Parathyroid adenoma (tissue), 2 donors: Measurements from ENCODE around the gene PTPN7.

ENCODE experiments used
- H2AFZ ChIP-seq: fragments of 300-600 bp; sonication (generic); one replicate; pipeline ENCODE4 v1.7.0; 2017; ENCODE audit warnings: antibody characterized with exemption, mild to moderate bottlenecking
- H3K27ac ChIP-seq: fragments of 300-600 bp; sonication (generic); one replicate; pipeline ENCODE4 v1.7.0; 2017
- H3K27me3 ChIP-seq: fragments of 300-600 bp; sonication (generic); one replicate; pipeline ENCODE4 v1.7.0; 2017; ENCODE audit warnings: low read length; ENCODE audit not compliant: control insufficient read depth, insufficient read depth
- H3K36me3 ChIP-seq: fragments of 300-600 bp; sonication (generic); one replicate; pipeline ENCODE4 v1.7.0; 2017; ENCODE audit warnings: low read length; ENCODE audit not compliant: control insufficient read depth, insufficient read depth
- H3K4me1 ChIP-seq: fragments of 300-600 bp; sonication (generic); one replicate; pipeline ENCODE4 v1.7.0; 2017; ENCODE audit warnings: control low read depth
- H3K4me2 ChIP-seq: fragments of 300-600 bp; sonication (generic); one replicate; pipeline ENCODE4 v1.7.0; 2017; ENCODE audit warnings: low read length
- H3K4me3 ChIP-seq: fragments of 300-600 bp; sonication (generic); one replicate; pipeline ENCODE4 v1.7.0; 2017; ENCODE audit warnings: low read depth, low read length
- H3K79me2 ChIP-seq: fragments of 300-600 bp; sonication (generic); one replicate; pipeline ENCODE4 v1.7.0; 2017; ENCODE audit warnings: control low read depth
- H3K9ac ChIP-seq: fragments of 300-600 bp; sonication (generic); one replicate; pipeline ENCODE4 v1.7.0; 2017; ENCODE audit warnings: mild to moderate bottlenecking
- H3K9me3 ChIP-seq: fragments of 300-600 bp; sonication (generic); one replicate; pipeline ENCODE4 v1.7.0; 2017; ENCODE audit warnings: low read length; ENCODE audit not compliant: control insufficient read depth
- CTCF ChIP-seq: fragments of 300-600 bp; sonication (generic); IDR thresholded peaks from one replicate; pipeline ENCODE4 v1.7.0; 2017; ENCODE audit warnings: antibody characterized with exemption, mild to moderate bottlenecking
- donor health status: primary hyperparathyroidism.

The PTPN7 gene

GRCh38 chr1:202134645-202135172 lies 25.7 kb downstream of the PTPN7 start:
- TF ChIP-seq CTCF = no peak
- Histone ChIP-seq H3K9ac (no peak overlapping the region), H3K79me2 (no peaks in the 10 kb centered on the region), H3K36me3 (no peaks in the 10 kb centered on the region), H3K27ac (no peak overlapping the region), H3K9me3 (no peaks in the 10 kb centered on the region), H3K4me2 (no peak overlapping the region), H3K4me1 (peaks cover 9% of the 10 kb centered on the region), H3K27me3 (no peaks in the 10 kb centered on the region), H3K4me3 (no peak overlapping the region), H2AFZ (no peak overlapping the region)

GRCh38 chr1:202133989-202134388 lies 26.4 kb downstream of the PTPN7 start:
- no peak for TF ChIP-seq CTCF
- no peak overlapping the region for H3K4me3 ChIP-seq
- H3K9ac ChIP-seq = no peak overlapping the region
- no peaks in the 10 kb centered on the region for H3K36me3 ChIP-seq
- H3K79me2 ChIP-seq = no peaks in the 10 kb centered on the region
- H2AFZ ChIP-seq = no peak overlapping the region
- H3K4me1 ChIP-seq = peaks cover 9% of the 10 kb centered on the region
- no peak overlapping the region for H3K27ac ChIP-seq
- no peak overlapping the region for H3K4me2 ChIP-seq
- no peaks in the 10 kb centered on the region for H3K9me3 ChIP-seq
- H3K27me3 ChIP-seq = no peaks in the 10 kb centered on the region

GRCh38 chr1:202133496-202133895 lies 26.9 kb downstream of the PTPN7 start:
- Histone ChIP-seq H3K9ac (no peak overlapping the region), H3K4me2 (no peak overlapping the region), H2AFZ (no peak overlapping the region), H3K4me1 (peaks cover 9% of the 10 kb centered on the region), H3K27ac (peak overlapping the region; percentile 77), H3K9me3 (no peaks in the 10 kb centered on the region), H3K27me3 (no peaks in the 10 kb centered on the region), H3K36me3 (no peaks in the 10 kb centered on the region), H3K79me2 (no peaks in the 10 kb centered on the region), H3K4me3 (no peak overlapping the region)
- no peak for TF ChIP-seq CTCF

GRCh38 chr1:202133001-202133400 lies 27.4 kb downstream of the PTPN7 start:
- TF ChIP-seq CTCF = no peak
- Histone ChIP-seq H3K36me3 (no peaks in the 10 kb centered on the region), H3K4me3 (no peak overlapping the region), H3K9me3 (no peaks in the 10 kb centered on the region), H2AFZ (no peak overlapping the region), H3K4me2 (no peak overlapping the region), H3K27me3 (no peaks in the 10 kb centered on the region), H3K9ac (no peak overlapping the region), H3K4me1 (peaks cover 9% of the 10 kb centered on the region), H3K27ac (peak overlapping the region; percentile 77), H3K79me2 (no peaks in the 10 kb centered on the region)
